SK-N-SH treated with all-trans-retinoic acid at 6 μM for 48 hours (cell line): ENCODE results near the gene BTC.
"Not testable (repeated sequence)": the region's sequence is repeated elsewhere in the genome, so short reads cannot be mapped to it uniquely, and the experiment has no call there.

Experiments used
- ATAC-seq: fragments of 200-7000 bp; cut with Tn5 transposase; 3 replicates; pipeline ENCODE4 v1.9.1; 2020; ENCODE audit warnings: mild to moderate bottlenecking, moderate library complexity
- ARNTL ChIP-seq: fragments of 450-650 bp; formaldehyde crosslinking; IDR thresholded peaks from 2 replicates; pipeline ENCODE4 v1.5.0; 2020; ENCODE audit warnings: low read depth, mild to moderate bottlenecking, moderate library complexity, borderline replicate concordance
- BACH2 ChIP-seq: fragments of 250-450 bp; sonication (Bioruptor Pico); IDR thresholded peaks from 2 replicates; pipeline ENCODE4 v1.9.0; 2021; ENCODE audit warnings: mild to moderate bottlenecking, borderline replicate concordance
- CSDC2 ChIP-seq: fragments of 250-450 bp; sonication (Bioruptor Pico); IDR thresholded peaks from 2 replicates; pipeline ENCODE4 v1.5.0; 2020; ENCODE audit warnings: mild to moderate bottlenecking, moderate library complexity
- ISL1 ChIP-seq: fragments of 250-450 bp; sonication (Bioruptor Pico); IDR thresholded peaks from 2 replicates; pipeline ENCODE4 v2.1.2; 2022; ENCODE audit warnings: mild to moderate bottlenecking, moderate library complexity
- RARB ChIP-seq: fragments of 250-450 bp; sonication (Bioruptor Pico); IDR thresholded peaks from 2 replicates; pipeline ENCODE4 v1.8.0; 2021; ENCODE audit warnings: mild to moderate bottlenecking, moderate library complexity
- TOX ChIP-seq: fragments of 250-450 bp; sonication (Bioruptor Pico); IDR thresholded peaks from 2 replicates; pipeline ENCODE4 v1.8.0; 2021; ENCODE audit warnings: mild to moderate bottlenecking, moderate library complexity, borderline replicate concordance
- ZC3H10 ChIP-seq: fragments of 250-450 bp; sonication (Bioruptor Pico); IDR thresholded peaks from 2 replicates; pipeline ENCODE4 v1.5.1; 2021; ENCODE audit warnings: mild to moderate bottlenecking, moderate library complexity
- ZFP30 ChIP-seq: fragments of 450-650 bp; formaldehyde crosslinking; IDR thresholded peaks from 2 replicates; pipeline ENCODE4 v1.5.0; 2022; ENCODE audit warnings: mild to moderate bottlenecking, moderate library complexity
- ZNF565 ChIP-seq: fragments of 450-650 bp; formaldehyde crosslinking; conservative IDR thresholded peaks from 2 replicates; pipeline ENCODE4 v1.5.0; 2020; ENCODE audit warnings: low read depth, mild to moderate bottlenecking, moderate library complexity
- ZNF70 ChIP-seq: fragments of 450-650 bp; formaldehyde crosslinking; IDR thresholded peaks from 2 replicates; pipeline ENCODE4 v1.5.0; 2020; ENCODE audit warnings: mild to moderate bottlenecking, moderate library complexity
- ZNF8 ChIP-seq: fragments of 450-650 bp; formaldehyde crosslinking; IDR thresholded peaks from 2 replicates; pipeline ENCODE4 v1.5.0; 2020; ENCODE audit warnings: mild to moderate bottlenecking, moderate library complexity
- TF ChIP-seq, protein P1 (sequence below): fragments of 250-450 bp; sonication (Bioruptor Pico); IDR thresholded peaks from 2 replicates; pipeline ENCODE4 v1.8.0; 2021; ENCODE audit warnings: low read depth, mild to moderate bottlenecking, moderate library complexity, borderline replicate concordance
- TF ChIP-seq, protein P2 (sequence below): fragments of 250-450 bp; sonication (Bioruptor Pico); IDR thresholded peaks from 2 replicates; pipeline ENCODE4 v1.5.1; 2020; ENCODE audit warnings: low read depth, mild to moderate bottlenecking, moderate library complexity

Gene BTC

DNA sequence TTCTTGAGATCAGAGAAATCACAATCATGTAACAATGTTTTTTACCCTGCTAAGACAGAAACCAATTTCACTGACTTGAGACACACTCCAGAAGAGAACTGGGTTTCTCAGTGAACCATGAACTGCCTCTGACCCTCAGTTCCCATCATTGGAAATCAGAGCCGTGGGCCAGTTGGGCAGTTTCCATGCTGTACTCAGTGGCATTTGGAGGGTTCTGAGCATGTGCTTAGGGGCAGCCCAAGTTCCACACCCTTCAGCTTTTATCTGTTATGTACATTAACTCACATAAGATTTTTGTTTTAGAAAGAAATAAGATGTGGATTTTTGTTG is 77.9 kb downstream of the BTC start:
- no peak for ATAC-seq

DNA sequence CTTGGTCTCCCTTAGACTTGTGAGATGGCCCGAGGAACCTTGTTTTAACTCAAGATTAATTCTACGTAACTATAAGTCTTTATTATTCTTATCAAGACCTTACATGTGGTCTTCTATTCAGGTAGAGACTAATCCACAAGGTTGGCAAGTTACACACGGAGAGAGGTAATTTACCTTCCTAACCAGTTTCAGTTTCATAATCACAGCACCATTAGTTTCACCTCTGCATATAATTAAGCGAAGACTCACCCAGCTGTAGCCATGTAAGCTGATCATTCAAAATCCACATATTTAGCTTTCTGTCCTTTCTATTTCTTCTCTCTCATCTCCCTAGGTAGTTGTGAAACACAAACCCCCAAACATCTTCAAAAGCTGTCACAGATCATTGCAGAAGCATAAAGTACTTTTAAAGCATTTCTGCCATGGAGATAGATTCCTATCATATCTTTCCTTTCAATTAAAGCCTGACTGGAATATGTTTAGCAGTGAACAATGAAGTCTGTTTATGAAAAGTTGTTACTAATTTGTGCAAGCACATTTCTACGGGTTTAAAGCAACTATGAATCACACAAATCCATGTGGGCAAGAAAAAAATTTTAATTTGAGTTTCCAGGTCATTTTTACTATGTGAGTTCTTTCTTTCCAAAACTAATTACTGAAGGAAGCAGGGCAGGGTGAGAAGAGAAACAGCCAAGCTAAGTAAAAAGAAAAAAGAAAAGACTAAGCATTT is 78.5 kb downstream of the BTC start:
- TF ChIP-seq, protein P1, sequence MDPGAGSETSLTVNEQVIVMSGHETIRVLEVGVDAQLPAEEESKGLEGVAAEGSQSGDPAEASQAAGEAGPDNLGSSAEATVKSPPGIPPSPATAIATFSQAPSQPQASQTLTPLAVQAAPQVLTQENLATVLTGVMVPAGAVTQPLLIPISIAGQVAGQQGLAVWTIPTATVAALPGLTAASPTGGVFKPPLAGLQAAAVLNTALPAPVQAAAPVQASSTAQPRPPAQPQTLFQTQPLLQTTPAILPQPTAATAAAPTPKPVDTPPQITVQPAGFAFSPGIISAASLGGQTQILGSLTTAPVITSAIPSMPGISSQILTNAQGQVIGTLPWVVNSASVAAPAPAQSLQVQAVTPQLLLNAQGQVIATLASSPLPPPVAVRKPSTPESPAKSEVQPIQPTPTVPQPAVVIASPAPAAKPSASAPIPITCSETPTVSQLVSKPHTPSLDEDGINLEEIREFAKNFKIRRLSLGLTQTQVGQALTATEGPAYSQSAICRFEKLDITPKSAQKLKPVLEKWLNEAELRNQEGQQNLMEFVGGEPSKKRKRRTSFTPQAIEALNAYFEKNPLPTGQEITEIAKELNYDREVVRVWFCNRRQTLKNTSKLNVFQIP (CRISPR knock-in tag), result no peak
- no peak for TF ChIP-seq ZNF70 (CRISPR knock-in tag)
- no peak for TF ChIP-seq ARNTL (CRISPR knock-in tag)
- TF ChIP-seq, protein P2, sequence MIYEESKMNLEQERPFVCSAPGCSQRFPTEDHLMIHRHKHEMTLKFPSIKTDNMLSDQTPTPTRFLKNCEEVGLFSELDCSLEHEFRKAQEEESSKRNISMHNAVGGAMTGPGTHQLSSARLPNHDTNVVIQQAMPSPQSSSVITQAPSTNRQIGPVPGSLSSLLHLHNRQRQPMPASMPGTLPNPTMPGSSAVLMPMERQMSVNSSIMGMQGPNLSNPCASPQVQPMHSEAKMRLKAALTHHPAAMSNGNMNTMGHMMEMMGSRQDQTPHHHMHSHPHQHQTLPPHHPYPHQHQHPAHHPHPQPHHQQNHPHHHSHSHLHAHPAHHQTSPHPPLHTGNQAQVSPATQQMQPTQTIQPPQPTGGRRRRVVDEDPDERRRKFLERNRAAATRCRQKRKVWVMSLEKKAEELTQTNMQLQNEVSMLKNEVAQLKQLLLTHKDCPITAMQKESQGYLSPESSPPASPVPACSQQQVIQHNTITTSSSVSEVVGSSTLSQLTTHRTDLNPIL (CRISPR knock-in tag), result no peak
- no peak for TF ChIP-seq TOX (CRISPR knock-in tag)
- no peak for TF ChIP-seq ZFP30 (CRISPR knock-in tag)
- TF ChIP-seq, all 23 proteins: peak for 0
- ATAC-seq, result no peak

More for the DNA sequence above, 77.9 kb downstream of the BTC start:
- TF ChIP-seq, protein P1 (CRISPR knock-in tag), result no peak
- no peak for TF ChIP-seq ARNTL (CRISPR knock-in tag)
- TF ChIP-seq, protein P2 (CRISPR knock-in tag), result no peak
- no peak for TF ChIP-seq CSDC2 (CRISPR knock-in tag)
- no peak for TF ChIP-seq ZNF565 (CRISPR knock-in tag)
- no peak for TF ChIP-seq RARB (CRISPR knock-in tag)
- no peak for TF ChIP-seq ZNF8 (CRISPR knock-in tag)

DNA sequence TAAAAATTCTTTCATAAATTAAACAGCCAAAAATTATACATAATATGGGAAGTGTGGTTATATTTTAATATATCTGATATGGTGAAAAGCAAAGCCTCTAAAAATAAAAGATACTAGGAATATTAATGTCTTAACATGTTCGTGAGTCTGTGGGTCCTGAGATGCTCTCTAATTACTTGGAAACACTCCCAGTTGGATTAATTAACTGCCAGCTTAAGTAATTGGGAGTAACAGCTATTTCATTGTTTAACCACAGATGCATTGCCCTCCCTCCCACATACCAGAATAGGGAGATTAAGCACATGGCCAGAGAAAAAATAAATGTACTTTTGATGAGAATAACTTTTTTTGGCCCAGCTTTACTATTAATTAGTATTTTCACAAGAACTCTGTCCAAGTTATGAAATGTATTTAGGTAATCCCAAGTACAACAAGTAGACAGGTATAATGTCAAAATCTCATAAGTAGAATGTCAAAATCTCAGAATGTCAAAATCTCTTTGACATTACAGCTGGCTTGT is 79.7 kb downstream of the BTC start:
- ATAC-seq, result no peak
- TF ChIP-seq ISL1 (CRISPR knock-in tag) (no peak), CSDC2 (CRISPR knock-in tag) (no peak), ZC3H10 (CRISPR knock-in tag) (no peak), TOX (CRISPR knock-in tag) (no peak), BACH2 (CRISPR knock-in tag) (no peak), ARNTL (CRISPR knock-in tag) (no peak)
- TF ChIP-seq, protein P2 (CRISPR knock-in tag), result no peak
- TF ChIP-seq, protein P1 (CRISPR knock-in tag), result no peak

DNA sequence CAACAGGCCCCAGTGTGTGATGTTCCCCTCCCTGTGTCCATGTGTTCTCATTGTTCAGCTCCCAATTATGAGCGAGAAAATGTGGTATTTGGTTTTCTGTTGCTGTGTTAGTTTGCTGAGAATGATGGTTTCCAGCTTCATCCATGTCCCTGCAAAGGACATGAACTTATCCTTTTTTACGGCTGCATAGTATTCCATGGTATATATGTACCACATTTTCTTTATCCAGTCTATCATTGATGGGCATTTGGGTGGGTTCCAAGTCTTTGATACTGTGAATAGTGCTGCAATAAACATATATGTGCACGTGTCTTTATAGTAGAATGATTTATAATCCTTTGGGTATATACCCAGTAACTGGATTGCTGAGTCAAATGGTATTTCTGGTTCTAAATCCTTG is 86.2 kb downstream of the BTC start:
- not testable (repeated sequence) for ATAC-seq
